ENCODE measurements around the gene AQP12B.
"Not testable (repeated sequence)": the region's sequence is repeated elsewhere in the genome, so short reads cannot be mapped to it uniquely, and the experiment has no call there.

GRCh38 chr2:240691631-240692420 lies 9.1 kb upstream of the AQP12B start, which contains the start of gene AQP12A:
- TF ChIP-seq CTCF (IDR thresholded peaks at IDR 0.05; ENCODE audit: control extremely low read depth in 1 of 3, insufficient read depth in 1 of 3, low read depth in 1 of 3, low read length in 3 of 3); SIRT6 (IDR thresholded peaks at IDR 0.05; ENCODE audit: low read length); TCF12 (IDR thresholded peaks at IDR 0.05; ENCODE audit: low read depth, low read length); EGR1 (IDR thresholded peaks at IDR 0.05; ENCODE audit: borderline replicate concordance, low read depth, low read length): not testable (repeated sequence)
